BLaER1 treated with 17β-estradiol and CSF1 and Interleukin-3, amounts not matched to agents 10 nM and 100 nM (cell line): ENCODE results near the gene IFI27L1.

Experiments used
- H3K27ac ChIP-seq, 11 experiments: shearing (Covaris generic); formaldehyde crosslinking; 2 replicates each; pipeline ENCODE4 v1.8.1; 2022
- H3K27me3 ChIP-seq, 11 experiments: shearing (Covaris generic); formaldehyde crosslinking; 2 replicates each; pipeline ENCODE4 v1.8.1; 2022
- H3K36me3 ChIP-seq, 11 experiments: shearing (Covaris generic); formaldehyde crosslinking; 2 replicates each; pipeline ENCODE4 v1.8.1; 2022
- H3K4me1 ChIP-seq, 10 experiments: shearing (Covaris generic); formaldehyde crosslinking; 2 replicates each; pipeline ENCODE4 v1.8.1; 2022
- H3K4me2 ChIP-seq, 11 experiments: shearing (Covaris generic); formaldehyde crosslinking; 2 replicates each; pipeline ENCODE4 v1.8.1; 2022
- H3K4me3 ChIP-seq, 10 experiments: shearing (Covaris generic); formaldehyde crosslinking; 2 replicates each; pipeline ENCODE4 v1.8.1; 2022
- H3K9ac ChIP-seq, 11 experiments: shearing (Covaris generic); formaldehyde crosslinking; 2 replicates each; pipeline ENCODE4 v1.8.1; 2022
- H3K9me3 ChIP-seq, 11 experiments: shearing (Covaris generic); formaldehyde crosslinking; replicated peaks in 1 of 11; 2 replicates each; pipeline ENCODE4 v1.8.1; 2022
- H4K20me1 ChIP-seq, 11 experiments: shearing (Covaris generic); formaldehyde crosslinking; 2 replicates each; pipeline ENCODE4 v1.8.1; 2022
- Cebpa-rat ChIP-seq, 11 experiments: shearing (Covaris generic); IDR thresholded peaks; 2 replicates each; pipeline ENCODE4 v1.8.1; 2022

Gene IFI27L1

DNA sequence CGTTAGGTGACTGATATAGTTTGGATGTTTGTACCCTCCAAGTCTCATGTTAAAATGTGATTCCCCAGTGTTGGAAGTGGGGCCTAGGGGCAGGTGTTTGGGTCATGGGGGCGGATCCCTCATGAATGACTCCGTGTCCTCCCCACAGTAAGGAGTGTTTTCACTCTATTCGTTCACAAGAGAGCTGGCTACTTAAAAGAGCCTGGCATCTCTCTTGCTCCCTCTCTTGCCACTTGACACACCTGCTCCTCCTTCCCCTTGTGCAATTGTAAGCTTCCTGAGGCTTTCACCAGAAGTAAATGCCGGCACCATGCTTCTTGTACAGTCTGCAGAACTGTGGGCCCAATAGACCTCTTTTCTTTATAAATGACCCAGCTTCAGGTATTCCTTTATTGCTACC is 45.7 kb downstream of the IFI27L1 start:
- Histone ChIP-seq H3K9me3 (peaks cover 0 to 14% (median 9%) of the 10 kb centered on the region in 11 experiments; a peak in 8 of 22 replicates), H3K4me1 (peaks cover 8 to 30% (median 18%) of the 10 kb centered on the region in 10 experiments; a peak in 19 of 20 replicates), H3K36me3 (peaks cover 0 to 25% (median 0%) of the 10 kb centered on the region in 11 experiments; a peak in 9 of 22 replicates), H3K27me3 (no peaks in the 10 kb centered on the region), H3K4me2 (no peak overlapping the region), H3K9ac (no peak overlapping the region), H3K27ac (no peak overlapping the region), H3K4me3 (no peak overlapping the region), H4K20me1 (no peaks in the 10 kb centered on the region; a peak in 1 of 22 replicates)
- no peak for TF ChIP-seq Cebpa-rat (IDR thresholded peaks at IDR 0.05)

DNA sequence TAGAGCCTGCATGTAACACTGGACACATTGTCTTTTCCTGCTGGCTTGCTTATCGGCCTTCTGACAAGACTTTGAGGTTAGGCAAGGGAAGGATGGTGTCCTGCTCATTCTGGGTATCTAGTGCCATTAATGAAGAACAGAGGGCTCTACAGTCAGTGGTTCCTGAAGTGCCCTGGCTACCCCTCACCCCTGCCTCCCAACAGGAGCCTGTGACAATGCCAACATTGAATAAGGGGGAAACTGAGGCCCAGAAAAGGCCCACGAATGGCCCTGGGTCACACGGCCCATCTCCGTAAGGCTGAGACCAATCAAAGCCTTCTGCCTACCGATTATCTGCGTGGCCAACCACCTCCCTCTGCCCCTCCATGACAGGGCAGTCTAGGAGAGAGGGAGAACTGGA is 46.2 kb downstream of the IFI27L1 start:
- H3K4me2 ChIP-seq = peak overlapping the region in 1 of 11 experiments; percentile 88; a peak in 1 of 22 replicates
- no peak for TF ChIP-seq Cebpa-rat (IDR thresholded peaks at IDR 0.05)

DNA sequence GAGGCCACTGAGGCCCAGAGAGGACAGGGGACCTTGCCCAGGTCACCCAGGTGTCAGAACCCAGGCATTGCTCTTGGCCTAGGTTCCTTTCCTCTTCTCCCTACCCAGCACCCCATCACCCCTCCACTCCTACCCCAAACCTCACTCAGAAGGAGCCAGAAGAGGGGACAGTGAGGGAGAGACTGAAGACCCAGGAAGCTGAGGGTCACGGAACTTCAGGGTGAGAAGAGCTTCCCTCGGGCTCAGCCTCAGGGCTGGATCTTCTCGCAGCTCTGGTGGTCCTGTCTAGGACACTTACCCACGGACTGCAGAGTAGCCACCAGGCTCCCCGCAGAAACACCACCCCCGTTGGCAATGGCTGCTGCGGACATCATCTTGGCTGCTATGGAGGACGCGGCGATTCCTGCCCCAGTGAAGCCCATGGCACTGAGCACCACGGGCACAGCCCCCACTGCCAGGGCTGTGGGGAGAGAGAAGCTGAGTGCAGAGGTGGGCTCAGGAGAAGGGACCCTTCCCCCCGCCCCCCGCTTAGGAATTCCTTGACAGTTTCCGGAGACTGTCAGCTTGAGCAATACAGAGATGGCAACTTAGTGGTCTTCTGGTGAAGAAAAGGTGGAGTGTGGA is 47.2 kb downstream of the IFI27L1 start:
- 0 out of 22 replicates have a peak overlapping the region, but pooled peaks of 1 of the 11 experiments have one; percentile 67 for H3K27ac ChIP-seq
- H3K9ac ChIP-seq = peak overlapping the region in 6 of 11 experiments; percentile 69 to 82 (median 78); a peak in 7 of 22 replicates
- peak overlapping the region; percentile 87 to 98 (median 91) for H3K4me2 ChIP-seq
- peaks cover 0 to 1% (median 0%) of the 10 kb centered on the region in 11 experiments; a peak in 4 of 22 replicates for H3K9me3 ChIP-seq
- H4K20me1 ChIP-seq = no peaks in the 10 kb centered on the region; a peak in 1 of 22 replicates
- no peaks in the 10 kb centered on the region for H3K27me3 ChIP-seq
- peaks cover 0 to 25% (median 0%) of the 10 kb centered on the region in 11 experiments; a peak in 9 of 22 replicates for H3K36me3 ChIP-seq
- H3K4me3 ChIP-seq = peak overlapping the region in 6 of 10 experiments; percentile 56 to 75 (median 68); a peak in 12 of 20 replicates
- TF ChIP-seq Cebpa-rat (IDR thresholded peaks at IDR 0.05) = no peak
- peaks cover 8 to 30% (median 18%) of the 10 kb centered on the region in 10 experiments; a peak in 19 of 20 replicates for H3K4me1 ChIP-seq

More for the DNA sequence above, 46.2 kb downstream of the IFI27L1 start:
- Histone ChIP-seq H3K4me3 (no peak overlapping the region), H3K36me3 (peaks cover 0 to 25% (median 0%) of the 10 kb centered on the region in 11 experiments; a peak in 9 of 22 replicates), H3K9ac (no peak overlapping the region), H3K9me3 (peaks cover 0 to 11% (median 7%) of the 10 kb centered on the region in 11 experiments; a peak in 8 of 22 replicates), H3K27me3 (no peaks in the 10 kb centered on the region), H4K20me1 (no peaks in the 10 kb centered on the region; a peak in 1 of 22 replicates), H3K27ac (no peak overlapping the region), H3K4me1 (peaks cover 8 to 30% (median 18%) of the 10 kb centered on the region in 10 experiments; a peak in 19 of 20 replicates)

DNA sequence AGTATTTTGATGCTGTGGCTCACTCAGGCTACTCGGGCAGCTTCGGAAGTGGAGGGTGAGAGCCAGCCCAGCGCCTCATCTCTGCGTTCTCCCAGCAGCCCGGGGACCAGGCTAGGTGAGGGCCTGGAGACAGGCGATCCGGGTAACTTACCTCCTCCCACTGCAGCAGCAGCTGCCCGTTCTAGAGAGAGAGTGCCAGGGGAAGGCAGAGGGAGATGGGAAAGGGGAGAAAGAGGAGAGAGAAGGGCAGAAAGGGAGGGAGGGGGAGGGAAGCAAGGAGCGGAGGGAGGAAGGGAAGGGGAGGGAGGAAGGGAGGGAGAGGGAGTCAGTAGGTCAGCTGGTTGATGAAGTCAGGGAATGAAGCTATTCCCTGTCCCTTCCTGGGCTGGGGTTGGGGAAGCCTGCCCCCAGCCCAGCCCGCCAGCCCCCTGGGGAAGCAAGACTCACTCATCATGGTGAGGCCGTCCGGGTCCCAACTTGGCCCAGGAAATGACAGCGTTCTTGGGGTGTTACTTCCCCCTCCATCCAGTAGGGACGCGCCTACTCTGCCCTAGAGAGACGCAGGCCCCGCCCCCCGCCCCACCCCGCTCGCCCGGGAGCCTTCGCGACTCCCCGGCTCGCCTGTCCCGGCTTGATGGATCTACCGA is 48.1 kb downstream of the IFI27L1 start, which contains the start of gene IFI27L2:
Gene IFI27L2 (minus strand): TSS at position 494 of the 647 bp plus-strand sequence. CDS start 40 bp downstream, at position 454.
- Histone ChIP-seq H3K4me3 (peak within 1 kb of the TSS; percentile 56 to 75 (median 66)), H3K4me1 (peaks cover 8 to 30% (median 18%) of the 10 kb centered on the region in 10 experiments; a peak in 19 of 20 replicates), H3K27ac (peak within 1 kb of the TSS; percentile 3 to 79 (median 66); a peak in 19 of 22 replicates), H3K9ac (peak within 1 kb of the TSS; percentile 55 to 82 (median 74)), H3K4me2 (peak within 1 kb of the TSS; percentile 87 to 98 (median 91)), H4K20me1 (no peaks in the 10 kb centered on the region; a peak in 1 of 22 replicates), H3K9me3 (no peaks in the 10 kb centered on the region), H3K27me3 (no peaks in the 10 kb centered on the region), H3K36me3 (peaks cover 0 to 25% (median 0%) of the 10 kb centered on the region in 11 experiments; a peak in 9 of 22 replicates)
- no peak for TF ChIP-seq Cebpa-rat (IDR thresholded peaks at IDR 0.05)

DNA sequence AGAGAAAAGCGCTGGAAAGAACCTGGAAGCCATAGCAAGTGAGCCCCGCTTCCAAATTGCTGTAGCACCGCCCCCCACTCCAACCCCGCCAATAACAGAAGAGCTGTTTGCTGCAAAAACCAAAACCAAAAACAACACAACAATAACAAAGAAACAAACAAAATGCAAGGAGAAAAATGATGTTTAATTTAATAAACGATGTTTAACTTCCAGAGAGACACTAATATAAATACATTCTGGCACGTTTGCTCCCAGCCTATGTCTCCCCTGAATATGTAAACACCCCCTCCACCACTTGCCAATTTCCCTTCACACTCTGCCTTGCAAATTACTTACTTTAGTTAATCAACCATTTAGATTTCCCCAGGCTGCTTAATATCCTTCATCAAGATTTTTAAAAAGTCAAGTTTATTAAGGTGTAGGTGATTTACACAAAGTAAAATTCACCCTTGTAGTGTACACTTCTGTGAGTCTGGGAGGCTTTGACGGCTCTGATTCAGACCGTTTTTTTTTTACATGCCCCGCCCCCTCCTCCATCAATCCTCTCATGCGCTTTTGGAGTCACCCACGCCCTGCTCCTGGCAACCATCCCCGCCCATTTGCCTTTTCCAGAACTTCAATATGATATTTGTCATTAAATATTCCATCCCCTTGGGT is 48.8 kb downstream of the IFI27L1 start:
- no peak for TF ChIP-seq Cebpa-rat (IDR thresholded peaks at IDR 0.05)
- H3K27ac ChIP-seq = peak overlapping the region in 6 of 11 experiments; percentile 39 to 79 (median 64); a peak in 10 of 22 replicates
- H3K4me3 ChIP-seq = peak overlapping the region; percentile 56 to 75 (median 66)
- no peaks in the 10 kb centered on the region; a peak in 1 of 22 replicates for H4K20me1 ChIP-seq
- H3K4me1 ChIP-seq = peaks cover 8 to 30% (median 18%) of the 10 kb centered on the region in 10 experiments; a peak in 19 of 20 replicates
- H3K36me3 ChIP-seq = peaks cover 0 to 25% (median 0%) of the 10 kb centered on the region in 11 experiments; a peak in 9 of 22 replicates
- no peaks in the 10 kb centered on the region for H3K9me3 ChIP-seq
- H3K4me2 ChIP-seq = peak overlapping the region; percentile 84 to 98 (median 91)
- H3K9ac ChIP-seq = peak overlapping the region; percentile 55 to 82 (median 73); a peak in 20 of 22 replicates
- no peaks in the 10 kb centered on the region for H3K27me3 ChIP-seq

DNA sequence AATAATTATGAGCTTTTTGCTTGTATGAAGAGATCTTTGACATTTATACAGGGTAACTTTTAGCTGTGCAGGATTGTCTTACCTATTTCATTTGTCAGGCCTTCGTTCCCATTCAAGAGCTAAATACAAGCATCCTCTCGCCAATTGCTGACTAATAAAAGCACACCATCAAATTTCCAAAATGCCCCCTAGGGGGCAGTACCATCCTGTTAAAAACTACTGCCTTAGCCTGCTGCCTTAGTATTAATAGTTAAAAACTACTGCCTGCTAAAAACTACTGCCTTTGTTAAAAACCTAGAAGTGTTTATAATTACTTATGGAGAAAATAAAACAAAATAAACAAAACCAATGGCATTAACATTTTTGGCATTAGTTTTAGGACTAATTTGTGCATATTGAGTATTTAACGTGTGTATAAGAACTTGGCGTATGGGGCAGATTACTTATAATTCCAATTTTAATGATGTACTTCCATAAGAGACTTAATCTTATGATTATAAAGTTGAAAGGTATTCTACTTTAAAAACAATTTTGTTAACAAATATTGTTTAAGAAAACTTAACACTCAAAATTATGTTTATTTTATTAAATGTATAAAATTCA is 51.3 kb downstream of the IFI27L1 start:
- H3K9me3 ChIP-seq = peaks cover 7 to 12% (median 11%) of the 10 kb centered on the region in 11 experiments; a peak in 18 of 22 replicates
- H3K4me3 ChIP-seq = no peak overlapping the region
- no peak overlapping the region for H3K27ac ChIP-seq
- TF ChIP-seq Cebpa-rat (IDR thresholded peaks at IDR 0.05) = no peak
- peaks cover 8 to 20% (median 18%) of the 10 kb centered on the region in 10 experiments; a peak in 19 of 20 replicates for H3K4me1 ChIP-seq
- H3K9ac ChIP-seq = no peak overlapping the region
- H3K4me2 ChIP-seq = no peak overlapping the region
- no peaks in the 10 kb centered on the region for H3K27me3 ChIP-seq
- H4K20me1 ChIP-seq = no peaks in the 10 kb centered on the region
- peaks cover 0 to 7% (median 0%) of the 10 kb centered on the region in 11 experiments; a peak in 9 of 22 replicates for H3K36me3 ChIP-seq

DNA sequence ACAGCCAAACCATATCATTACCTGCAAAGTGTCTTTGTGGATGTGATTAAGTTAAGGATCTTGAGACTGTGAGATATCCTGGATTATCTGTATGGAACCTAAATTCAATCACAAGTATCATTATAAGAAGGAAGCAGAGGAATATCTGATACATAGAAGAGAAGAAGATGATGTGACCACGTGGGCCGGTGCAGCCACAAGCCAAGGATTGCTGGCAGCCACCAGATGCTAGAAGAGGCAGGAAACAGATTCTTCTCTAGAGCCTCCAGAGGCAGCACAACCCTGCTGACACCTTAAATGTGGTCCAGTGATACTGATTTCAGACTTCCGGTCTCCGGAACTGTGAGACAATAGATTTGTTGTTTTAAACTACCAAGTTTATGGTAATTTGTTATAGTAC is 54.4 kb downstream of the IFI27L1 start:
- Histone ChIP-seq H3K9me3 (peaks cover 7 to 12% (median 11%) of the 10 kb centered on the region in 11 experiments; a peak in 18 of 22 replicates), H3K4me1 (peaks cover 0 to 1% (median 0%) of the 10 kb centered on the region in 10 experiments; a peak in 3 of 20 replicates)
- no peak for TF ChIP-seq Cebpa-rat (IDR thresholded peaks at IDR 0.05)

More for the DNA sequence above, 54.4 kb downstream of the IFI27L1 start:
- Histone ChIP-seq H3K27ac (no peak overlapping the region), H3K36me3 (no peaks in the 10 kb centered on the region), H4K20me1 (no peaks in the 10 kb centered on the region), H3K27me3 (no peaks in the 10 kb centered on the region), H3K9ac (no peak overlapping the region), H3K4me2 (no peak overlapping the region), H3K4me3 (no peak overlapping the region)
